CD4-positive, alpha-beta T cell treated with Interleukin-21 for 1 hour (primary cell): ENCODE measurements around the gene NR2F6.
"Not testable (repeated sequence)": the region's sequence is repeated elsewhere in the genome, so short reads cannot be mapped to it uniquely, and the experiment has no call there.

Source experiments
- DNase-seq: peaks from one replicate; pipeline ENCODE4 v3.0.0-alpha.2; 2020

The NR2F6 gene

GRCh38 chr19:17210296-17210695 lies 35.4 kb downstream of the NR2F6 start:
- DNase-seq: no peak

- DNase-seq: peak; percentile 46
Measured at GRCh38 chr19:17209126-17210036, 36.3 kb downstream of the NR2F6 start.

GRCh38 chr19:17206736-17207581 lies 38.8 kb downstream of the NR2F6 start:
- no peak for DNase-seq

- peak; percentile 68 for DNase-seq
Measured at GRCh38 chr19:17205237-17206140, 40.2 kb downstream of the NR2F6 start.

- no peak for DNase-seq
Measured at GRCh38 chr19:17202713-17203112, 43.0 kb downstream of the NR2F6 start.

- peak; percentile 25 for DNase-seq
Measured at GRCh38 chr19:17202249-17202648, 43.5 kb downstream of the NR2F6 start.

GRCh38 chr19:17200408-17201079 lies 45.2 kb downstream of the NR2F6 start:
- no peak for DNase-seq

- no peak for DNase-seq
Measured at GRCh38 chr19:17197666-17198065, 48.1 kb downstream of the NR2F6 start.

GRCh38 chr19:17196610-17197009 lies 49.1 kb downstream of the NR2F6 start:
- no peak for DNase-seq

- DNase-seq: no peak
Measured at GRCh38 chr19:17195106-17195505, 50.6 kb downstream of the NR2F6 start.

- no peak for DNase-seq
Measured at GRCh38 chr19:17194608-17195007, 51.1 kb downstream of the NR2F6 start.

- no peak for DNase-seq
Measured at GRCh38 chr19:17192751-17193150, 53.0 kb downstream of the NR2F6 start.

GRCh38 chr19:17191736-17192135 lies 54.0 kb downstream of the NR2F6 start:
- DNase-seq: not testable (repeated sequence)

- DNase-seq: no peak
Measured at GRCh38 chr19:17185590-17185989, 60.1 kb downstream of the NR2F6 start.

- DNase-seq: peak; percentile 70
Measured at GRCh38 chr19:17184371-17184841, 61.3 kb downstream of the NR2F6 start.

- peak; percentile 34 for DNase-seq
Measured at GRCh38 chr19:17183858-17184321, 61.8 kb downstream of the NR2F6 start.

GRCh38 chr19:17183271-17183761 lies 62.4 kb downstream of the NR2F6 start:
- DNase-seq: peak; percentile 24
